H1 (cell line): ENCODE results near the gene TEX29. TPM values are rescaled to one million over a fixed set of nuclear protein-coding genes. Genes with fewer than 3 reads are reported as not detected.

Experiments
- CTCF ChIA-PET: fragments of 300-600 bp; sonication (Branson Sonifier 250); formaldehyde crosslinking; loops from one replicate; lab custom pipeline; 2021; ENCODE audit not compliant: partially characterized antibody; lab: Charles Lee
- POLR2A ChIA-PET: fragments of 300-600 bp; sonication (Branson Sonifier 250); formaldehyde crosslinking; loops from one replicate; lab custom pipeline; 2021; ENCODE audit warnings: inconsistent platforms; ENCODE audit not compliant: partially characterized antibody; lab: Charles Lee
- DNase-seq, 2 experiments: peaks; one replicate each; pipeline versions ENCODE4 v3.0.0 to v3.0.0-alpha.2; 2010 to 2022; ENCODE audit warnings: low spot score in 2 of 2, low read depth in 1 of 2, mixed read lengths in 1 of 2
- FAIRE-seq: peaks from 2 replicates; lab custom pipeline; 2011; peaks lifted over from hg19 to GRCh38; lab: Jason Lieb, UNC
- H2AFZ ChIP-seq: 2 replicates; pipeline ENCODE4 v1.8.1; 2012; ENCODE audit warnings: low read length, inconsistent platforms
- H2AK5ac ChIP-seq: 2 replicates; pipeline ENCODE4 v1.6.1; 2013; ENCODE audit warnings: low read depth, low read length
- H2BK120ac ChIP-seq: replicated peaks from 2 replicates; pipeline ENCODE3; 2013; ENCODE audit warnings: low read depth, low read length, inconsistent platforms
- H2BK12ac ChIP-seq: 2 replicates; pipeline ENCODE4 v1.6.1; 2013; ENCODE audit warnings: low read depth, low read length
- H2BK15ac ChIP-seq: 2 replicates; pipeline ENCODE4 v1.6.1; 2013; ENCODE audit warnings: low read length
- H2BK20ac ChIP-seq: 2 replicates; pipeline ENCODE4 v1.6.1; 2013; ENCODE audit warnings: low read length
- H2BK5ac ChIP-seq: 2 replicates; pipeline ENCODE4 v1.6.1; 2013; ENCODE audit warnings: low read depth, low read length
- H3K14ac ChIP-seq: 2 replicates; pipeline ENCODE4 v1.6.1; 2013; ENCODE audit warnings: inconsistent platforms; ENCODE audit not compliant: insufficient read length
- H3K18ac ChIP-seq: 2 replicates; pipeline ENCODE4 v1.6.1; 2013; ENCODE audit warnings: low read length; ENCODE audit errors: extremely low read depth
- H3K23ac ChIP-seq: 2 replicates; pipeline ENCODE4 v1.6.1; 2013; ENCODE audit warnings: inconsistent platforms; ENCODE audit not compliant: insufficient read length
- H3K23me2 ChIP-seq: 2 replicates; pipeline ENCODE4 v1.6.1; 2013; ENCODE audit warnings: low read depth, low read length
- H3K27ac ChIP-seq: 2 replicates; pipeline ENCODE4 v1.6.1; 2011; ENCODE audit warnings: low read depth, low read length, inconsistent platforms
- H3K27me3 ChIP-seq, 4 experiments: replicated peaks in 1 of 4; 1 replicate in 1 of 4; 2 replicates in 3 of 4; pipeline versions ENCODE4 v1.6.1 to v1.8.1; 2011 to 2013; ENCODE audit warnings: low read length in 3 of 4, mild to moderate bottlenecking in 3 of 4, inconsistent platforms in 2 of 4, mixed read lengths in 2 of 4, moderate library complexity in 1 of 4; ENCODE audit not compliant: control insufficient read depth in 3 of 4, insufficient read depth in 3 of 4; ENCODE audit errors: extremely low read depth in 1 of 4
- H3K36me3 ChIP-seq, 4 experiments: 2 replicates each; pipeline versions ENCODE4 v1.6.1 to v1.8.1; 2011 to 2013; ENCODE audit warnings: mild to moderate bottlenecking in 4 of 4, low read length in 3 of 4, moderate library complexity in 2 of 4, control low read depth in 1 of 4, inconsistent platforms in 1 of 4; ENCODE audit not compliant: insufficient read depth in 4 of 4, control insufficient read depth in 2 of 4
- H3K4ac ChIP-seq: replicated peaks from 2 replicates; pipeline ENCODE3; 2013; ENCODE audit warnings: low read length, low read depth, mixed read lengths, inconsistent platforms; ENCODE audit not compliant: insufficient read length
- H3K4me1 ChIP-seq, 4 experiments: replicated peaks in 1 of 4; 1 replicate in 1 of 4; 2 replicates in 3 of 4; pipeline versions ENCODE4 v1.6.1 to v1.8.1; 2011 to 2013; ENCODE audit warnings: low read length in 3 of 4, inconsistent platforms in 2 of 4, mixed read lengths in 1 of 4; ENCODE audit not compliant: insufficient read depth in 4 of 4, control insufficient read depth in 3 of 4
- H3K4me2 ChIP-seq, 2 experiments: 2 replicates each; pipeline versions ENCODE4 v1.6.1 to v1.8.1; 2011 to 2013; ENCODE audit warnings: low read depth in 2 of 2, low read length in 2 of 2, control low read depth in 1 of 2, inconsistent platforms in 1 of 2, mild to moderate bottlenecking in 1 of 2; ENCODE audit not compliant: insufficient read depth in 1 of 2
- H3K4me3 ChIP-seq, 4 experiments: fragments of 200-600, 300-600 bp in 1 of 4; sonication (generic), shearing (Covaris generic), sonication (Bioruptor Twin) in 1 of 4; 2 replicates each; pipeline versions ENCODE4 v1.5.1 to v1.8.1; 2011 to 2016; ENCODE audit warnings: low read length in 4 of 4, low read depth in 3 of 4, control low read depth in 2 of 4, inconsistent platforms in 2 of 4, mild to moderate bottlenecking in 2 of 4, mixed read lengths in 1 of 4, moderate library complexity in 1 of 4; ENCODE audit not compliant: insufficient read depth in 2 of 4; ENCODE audit errors: extremely low read depth in 1 of 4
- H3K56ac ChIP-seq: replicated peaks from 2 replicates; pipeline ENCODE3; 2013; ENCODE audit warnings: low read depth, mild to moderate bottlenecking, mixed read lengths, low read length, inconsistent platforms; ENCODE audit not compliant: insufficient read length
- H3K79me1 ChIP-seq: 2 replicates; pipeline ENCODE4 v1.6.1; 2013; ENCODE audit warnings: low read depth, low read length, control low read depth
- H3K79me2 ChIP-seq, 2 experiments: 2 replicates each; pipeline versions ENCODE4 v1.6.1 to v1.8.1; 2012 to 2013; ENCODE audit warnings: low read length in 2 of 2, mild to moderate bottlenecking in 2 of 2, inconsistent platforms in 1 of 2; ENCODE audit not compliant: insufficient read depth in 2 of 2, control insufficient read depth in 1 of 2
- H3K9ac ChIP-seq, 4 experiments: replicated peaks in 1 of 4; 1 replicate in 1 of 4; 2 replicates in 3 of 4; pipeline versions ENCODE4 v1.6.1 to v1.8.1; 2011 to 2013; ENCODE audit warnings: low read depth in 3 of 4, low read length in 3 of 4, control low read depth in 2 of 4, mild to moderate bottlenecking in 2 of 4, moderate library complexity in 2 of 4, inconsistent platforms in 1 of 4; ENCODE audit errors: extremely low read depth in 1 of 4
- H3K9me3 ChIP-seq, 2 experiments: 2 replicates each; pipeline versions ENCODE4 v1.6.1 to v1.8.1; 2012 to 2013; ENCODE audit warnings: mild to moderate bottlenecking in 2 of 2, moderate library complexity in 2 of 2, control low read depth in 1 of 2, inconsistent platforms in 1 of 2, low read depth in 1 of 2, low read length in 1 of 2, mixed read lengths in 1 of 2; ENCODE audit not compliant: insufficient read depth in 2 of 2
- H4K20me1 ChIP-seq, 2 experiments: replicated peaks in 1 of 2; 2 replicates each; pipeline versions ENCODE3 to v1.8.1; 2011 to 2013; ENCODE audit warnings: inconsistent platforms in 2 of 2, low read length in 2 of 2, mild to moderate bottlenecking in 1 of 2; ENCODE audit not compliant: insufficient read depth in 2 of 2, control insufficient read depth in 1 of 2
- H4K5ac ChIP-seq: 2 replicates; pipeline ENCODE4 v1.6.1; 2013; ENCODE audit warnings: low read length, low read depth, mixed read lengths, inconsistent platforms; ENCODE audit not compliant: insufficient read length
- H4K8ac ChIP-seq: 2 replicates; pipeline ENCODE4 v1.8.0; 2013; ENCODE audit warnings: mild to moderate bottlenecking, moderate library complexity, low read length, inconsistent platforms; ENCODE audit not compliant: insufficient read depth; ENCODE audit errors: extremely low read depth
- H4K91ac ChIP-seq: replicated peaks from 2 replicates; pipeline ENCODE3; 2013; ENCODE audit warnings: low read length, mixed read lengths, inconsistent platforms; ENCODE audit not compliant: insufficient read length
- CBX8 ChIP-seq: fragments of 300-800, 300-1000 bp; sonication (generic); IDR thresholded peaks from 2 replicates; pipeline ENCODE4 v1.7.1; 2016; ENCODE audit warnings: low read depth, low read length, borderline replicate concordance
- CREB1 ChIP-seq: IDR thresholded peaks from 2 replicates; pipeline ENCODE4 v1.6.1; 2012; ENCODE audit warnings: inconsistent platforms
- EZH2 ChIP-seq: fragments of 200-600 bp; sonication (generic); IDR thresholded peaks from 2 replicates; pipeline ENCODE4 v1.7.1; 2012; ENCODE audit warnings: low read depth, mild to moderate bottlenecking, moderate library complexity, low read length, inconsistent platforms; ENCODE audit not compliant: severe bottlenecking
- GABPA ChIP-seq: IDR thresholded peaks from 2 replicates; pipeline ENCODE4 v1.6.1; 2011; ENCODE audit warnings: mild to moderate bottlenecking, low read length, moderate library complexity, borderline replicate concordance; ENCODE audit not compliant: insufficient read depth
- KDM1A ChIP-seq: fragments of 200-600, 300-600 bp; sonication (generic); IDR thresholded peaks from 2 replicates; pipeline ENCODE4 v1.7.1; 2016; ENCODE audit warnings: mild to moderate bottlenecking, low read length, borderline replicate concordance
- POLR2A ChIP-seq, 2 experiments: IDR thresholded peaks; 1 replicate in 1 of 2; 2 replicates in 1 of 2; pipeline ENCODE4 v1.6.1; 2011; ENCODE audit warnings: low read depth in 2 of 2, low read length in 2 of 2, mild to moderate bottlenecking in 2 of 2; ENCODE audit errors: control extremely low read depth in 1 of 2
- RAD21 ChIP-seq, 2 experiments: IDR thresholded peaks in 1 of 2; conservative IDR thresholded peaks in 1 of 2; 2 replicates each; pipeline ENCODE4 v1.6.1; 2011; ENCODE audit warnings: low read depth in 2 of 2, low read length in 2 of 2, improper control_type of control experiment in 1 of 2, inconsistent platforms in 1 of 2, mild to moderate bottlenecking in 1 of 2, moderate library complexity in 1 of 2
- TCF12 ChIP-seq: IDR thresholded peaks from 2 replicates; pipeline ENCODE4 v1.6.1; 2011; ENCODE audit warnings: low read depth, mild to moderate bottlenecking, low read length
- YY1 ChIP-seq: IDR thresholded peaks from 2 replicates; pipeline ENCODE4 v1.6.1; 2011; ENCODE audit warnings: low read depth, mild to moderate bottlenecking, low read length
- WGBS, 2 experiments: shearing (Covaris generic) in 1 of 2; methylation state at CpG; one replicate each; pipeline versions ENCODE4 v1.1.6 to v1.1.7; 2013 to 2015; ENCODE audit warnings: low lambda C conversion rate in 2 of 2, mixed read lengths in 2 of 2, inconsistent platforms in 1 of 2, low coverage in 1 of 2, missing lambda C conversion rate in 1 of 2; ENCODE audit not compliant: insufficient replicate concordance in 2 of 2, insufficient coverage in 1 of 2, insufficient read length in 1 of 2; ENCODE audit errors: extremely low coverage in 1 of 2, missing lambda C conversion rate in 1 of 2; 5-methylcytosine and 5-hydroxymethylcytosine counted together
- polyA plus RNA-seq, 7 experiments: library from polyadenylated mRNA; depleted of rRNA in 3 of 7; stranded (reverse) in 5 of 7; unstranded in 2 of 7; fragments of >200 nt in 5 of 7; fragments of 200-250 nt in 2 of 7; gene quantifications; 1 replicate in 5 of 7; 2 replicates in 1 of 7; 4 replicates in 1 of 7; pipeline versions ENCODE4 v1.2.1 to v1.2.3, GENCODE V29; 2011 to 2013; ENCODE audit warnings: missing spikeins in 2 of 7, mixed read lengths in 2 of 7
- total RNA-seq: library from RNA; stranded (reverse); fragmentation: NEBNext Ultra II Directional; extraction: Animal tissue kit (Norgen Biotek cat#: 25700); gene quantifications from 2 replicates; pipeline ENCODE4 v1.2.1, GENCODE V29; 2021
- TF ChIP-seq, protein P1 (sequence below), 3 experiments: IDR thresholded peaks; 1 replicate in 2 of 3; 2 replicates in 1 of 3; pipeline versions ENCODE4 v1.5.1 to v1.6.1; 2011; ENCODE audit warnings: low read length in 3 of 3, mild to moderate bottlenecking in 3 of 3, inconsistent platforms in 2 of 3, low read depth in 1 of 3, moderate library complexity in 1 of 3; ENCODE audit not compliant: insufficient read depth in 1 of 3; ENCODE audit errors: control extremely low read depth in 1 of 3
- TF ChIP-seq, protein P2 (sequence below): IDR thresholded peaks from 2 replicates; pipeline ENCODE4 v1.6.1; 2012; ENCODE audit warnings: inconsistent platforms

Gene TEX29
- total and polyA plus RNA-seq, 2 of the 8 experiments (the other 6 are each of a cell fraction or from before 2014, with no cell fraction given): 0.08 TPM; not detected in 1

DNA sequence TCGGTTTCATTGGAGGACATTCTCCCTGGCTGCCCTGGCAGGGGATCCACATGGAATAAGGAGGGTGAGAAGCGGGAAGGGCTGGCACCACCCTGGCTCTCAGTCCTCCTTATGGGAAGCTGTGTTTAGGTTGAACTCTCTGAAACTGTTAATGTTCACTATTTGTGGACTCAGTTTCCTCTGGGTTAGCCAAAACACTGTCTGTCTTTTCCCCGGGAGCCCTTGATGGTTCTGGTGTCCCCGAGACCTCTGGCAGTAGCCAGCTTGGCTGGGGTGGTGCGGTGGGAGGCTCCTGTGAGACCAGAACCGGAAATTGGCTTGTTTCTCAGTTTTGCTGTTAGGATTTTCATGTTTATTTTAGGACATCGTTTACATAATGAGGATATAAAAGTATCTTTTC is 48.3 kb upstream of the TEX29 start:
- no peaks in the 10 kb centered on the region; the same call in 1 of the 2 replicates for H3K79me1 ChIP-seq
- H3K27ac ChIP-seq: no peak overlapping the region
- H3K56ac ChIP-seq: no peak overlapping the region
- peaks cover 0 to 7% of the 10 kb centered on the region in 2 experiments for H4K20me1 ChIP-seq
- no peak overlapping the region for H4K8ac ChIP-seq
- no peaks in the 10 kb centered on the region for H3K4me1 ChIP-seq
- H3K14ac ChIP-seq: no peak overlapping the region
- FAIRE-seq (no peak), DNase-seq (no peak)
- H3K4me2 ChIP-seq: no peak overlapping the region
- H3K18ac ChIP-seq: no peak overlapping the region
- H3K79me2 ChIP-seq: no peaks in the 10 kb centered on the region; a peak in 1 of 4 replicates
- peaks cover 10 to 39% (median 19%) of the 10 kb centered on the region in 4 experiments; a peak in 7 of 8 replicates for H3K36me3 ChIP-seq
- no peak overlapping the region for H3K4ac ChIP-seq
- H3K23me2 ChIP-seq: no peaks in the 10 kb centered on the region
- no peak overlapping the region for H2AK5ac ChIP-seq
- H4K91ac ChIP-seq: no peak overlapping the region
- no peak overlapping the region for H3K23ac ChIP-seq
- no peak overlapping the region for H2BK12ac ChIP-seq
- H3K27me3 ChIP-seq: no peaks in the 10 kb centered on the region
- H2BK120ac ChIP-seq: no peak overlapping the region
- H2BK20ac ChIP-seq: no peak overlapping the region
- H2AFZ ChIP-seq: no peak overlapping the region
- H3K9ac ChIP-seq: no peak overlapping the region
- H3K4me3 ChIP-seq: no peak overlapping the region
- ChIA-PET CTCF (interaction anchor here (0.7 kb wide), 1 partner anchor 140 kb away, joined by 3 read pairs; no protein-coding TSS in a partner anchor), POLR2A (no interaction called here)
- no peak overlapping the region for H2BK15ac ChIP-seq
- 74% methylated on average over 7 of the region's 7 CpGs; no CpG with 5 or more reads in 1 of the 2 experiments for WGBS, 2 experiments
- H2BK5ac ChIP-seq: no peak overlapping the region
- H4K5ac ChIP-seq: no peak overlapping the region
- no peaks in the 10 kb centered on the region for H3K9me3 ChIP-seq
- TF ChIP-seq KDM1A (no peak), POLR2A (IDR thresholded peaks at IDR 0.05; ENCODE audit: control extremely low read depth in 1 of 2, low read depth in 2 of 2, low read length in 2 of 2) (no peak), CREB1 (no peak), TCF12 (no peak), RAD21 (IDR thresholded peaks at IDR 0.05 in 1 of 2, conservative IDR thresholded peaks at IDR 0.05 in 1 of 2; ENCODE audit: low read depth in 2 of 2, low read length in 2 of 2) (no peak), CBX8 (no peak), GABPA (no peak), EZH2 (no peak), YY1 (no peak)
- TF ChIP-seq, protein P1, sequence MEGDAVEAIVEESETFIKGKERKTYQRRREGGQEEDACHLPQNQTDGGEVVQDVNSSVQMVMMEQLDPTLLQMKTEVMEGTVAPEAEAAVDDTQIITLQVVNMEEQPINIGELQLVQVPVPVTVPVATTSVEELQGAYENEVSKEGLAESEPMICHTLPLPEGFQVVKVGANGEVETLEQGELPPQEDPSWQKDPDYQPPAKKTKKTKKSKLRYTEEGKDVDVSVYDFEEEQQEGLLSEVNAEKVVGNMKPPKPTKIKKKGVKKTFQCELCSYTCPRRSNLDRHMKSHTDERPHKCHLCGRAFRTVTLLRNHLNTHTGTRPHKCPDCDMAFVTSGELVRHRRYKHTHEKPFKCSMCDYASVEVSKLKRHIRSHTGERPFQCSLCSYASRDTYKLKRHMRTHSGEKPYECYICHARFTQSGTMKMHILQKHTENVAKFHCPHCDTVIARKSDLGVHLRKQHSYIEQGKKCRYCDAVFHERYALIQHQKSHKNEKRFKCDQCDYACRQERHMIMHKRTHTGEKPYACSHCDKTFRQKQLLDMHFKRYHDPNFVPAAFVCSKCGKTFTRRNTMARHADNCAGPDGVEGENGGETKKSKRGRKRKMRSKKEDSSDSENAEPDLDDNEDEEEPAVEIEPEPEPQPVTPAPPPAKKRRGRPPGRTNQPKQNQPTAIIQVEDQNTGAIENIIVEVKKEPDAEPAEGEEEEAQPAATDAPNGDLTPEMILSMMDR (IDR thresholded peaks at IDR 0.05; ENCODE audit: control extremely low read depth in 1 of 3, insufficient read depth in 1 of 3, low read depth in 1 of 3, low read length in 3 of 3): no peak
- TF ChIP-seq, protein P2, sequence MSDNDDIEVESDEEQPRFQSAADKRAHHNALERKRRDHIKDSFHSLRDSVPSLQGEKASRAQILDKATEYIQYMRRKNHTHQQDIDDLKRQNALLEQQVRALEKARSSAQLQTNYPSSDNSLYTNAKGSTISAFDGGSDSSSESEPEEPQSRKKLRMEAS: no peak
